Measurements from ENCODE around the gene TBP.
"Not testable (repeated sequence)": the region's sequence is repeated elsewhere in the genome, so short reads cannot be mapped to it uniquely, and the experiment has no call there.

DNA sequence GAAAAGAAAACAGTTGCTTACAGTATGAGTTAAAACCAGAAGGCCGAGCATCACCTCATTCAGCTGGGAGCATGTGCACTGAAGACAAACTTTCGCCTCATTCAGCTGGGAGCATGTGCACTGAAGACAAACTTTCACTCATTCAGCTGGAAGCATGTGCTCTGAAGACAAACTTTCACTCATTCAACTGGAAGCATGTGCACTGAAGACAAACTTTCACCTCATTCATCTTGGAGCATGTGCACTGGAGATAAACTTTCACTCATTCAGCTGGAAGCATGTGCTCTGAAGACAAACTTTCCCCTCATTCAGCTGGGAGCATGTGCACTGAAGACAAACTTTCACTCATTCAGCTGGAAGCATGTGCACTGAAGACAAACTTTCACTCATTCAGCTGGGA, 46.4 kb upstream of the TBP start:
- TF ChIP-seq ZFP30 (CRISPR knock-in tag; IDR thresholded peaks at IDR 0.05); TOX (CRISPR knock-in tag; IDR thresholded peaks at IDR 0.05; ENCODE audit: borderline replicate concordance); ARNTL (CRISPR knock-in tag; IDR thresholded peaks at IDR 0.05; ENCODE audit: borderline replicate concordance, low read depth); RARB (CRISPR knock-in tag; IDR thresholded peaks at IDR 0.05); SNAI2 (CRISPR knock-in tag; IDR thresholded peaks at IDR 0.05): not testable (repeated sequence)
- TF ChIP-seq, protein P1, sequence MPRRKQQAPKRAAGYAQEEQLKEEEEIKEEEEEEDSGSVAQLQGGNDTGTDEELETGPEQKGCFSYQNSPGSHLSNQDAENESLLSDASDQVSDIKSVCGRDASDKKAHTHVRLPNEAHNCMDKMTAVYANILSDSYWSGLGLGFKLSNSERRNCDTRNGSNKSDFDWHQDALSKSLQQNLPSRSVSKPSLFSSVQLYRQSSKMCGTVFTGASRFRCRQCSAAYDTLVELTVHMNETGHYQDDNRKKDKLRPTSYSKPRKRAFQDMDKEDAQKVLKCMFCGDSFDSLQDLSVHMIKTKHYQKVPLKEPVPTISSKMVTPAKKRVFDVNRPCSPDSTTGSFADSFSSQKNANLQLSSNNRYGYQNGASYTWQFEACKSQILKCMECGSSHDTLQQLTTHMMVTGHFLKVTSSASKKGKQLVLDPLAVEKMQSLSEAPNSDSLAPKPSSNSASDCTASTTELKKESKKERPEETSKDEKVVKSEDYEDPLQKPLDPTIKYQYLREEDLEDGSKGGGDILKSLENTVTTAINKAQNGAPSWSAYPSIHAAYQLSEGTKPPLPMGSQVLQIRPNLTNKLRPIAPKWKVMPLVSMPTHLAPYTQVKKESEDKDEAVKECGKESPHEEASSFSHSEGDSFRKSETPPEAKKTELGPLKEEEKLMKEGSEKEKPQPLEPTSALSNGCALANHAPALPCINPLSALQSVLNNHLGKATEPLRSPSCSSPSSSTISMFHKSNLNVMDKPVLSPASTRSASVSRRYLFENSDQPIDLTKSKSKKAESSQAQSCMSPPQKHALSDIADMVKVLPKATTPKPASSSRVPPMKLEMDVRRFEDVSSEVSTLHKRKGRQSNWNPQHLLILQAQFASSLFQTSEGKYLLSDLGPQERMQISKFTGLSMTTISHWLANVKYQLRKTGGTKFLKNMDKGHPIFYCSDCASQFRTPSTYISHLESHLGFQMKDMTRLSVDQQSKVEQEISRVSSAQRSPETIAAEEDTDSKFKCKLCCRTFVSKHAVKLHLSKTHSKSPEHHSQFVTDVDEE (CRISPR knock-in tag; IDR thresholded peaks at IDR 0.05) = not testable (repeated sequence)
- TF ChIP-seq, protein P2, sequence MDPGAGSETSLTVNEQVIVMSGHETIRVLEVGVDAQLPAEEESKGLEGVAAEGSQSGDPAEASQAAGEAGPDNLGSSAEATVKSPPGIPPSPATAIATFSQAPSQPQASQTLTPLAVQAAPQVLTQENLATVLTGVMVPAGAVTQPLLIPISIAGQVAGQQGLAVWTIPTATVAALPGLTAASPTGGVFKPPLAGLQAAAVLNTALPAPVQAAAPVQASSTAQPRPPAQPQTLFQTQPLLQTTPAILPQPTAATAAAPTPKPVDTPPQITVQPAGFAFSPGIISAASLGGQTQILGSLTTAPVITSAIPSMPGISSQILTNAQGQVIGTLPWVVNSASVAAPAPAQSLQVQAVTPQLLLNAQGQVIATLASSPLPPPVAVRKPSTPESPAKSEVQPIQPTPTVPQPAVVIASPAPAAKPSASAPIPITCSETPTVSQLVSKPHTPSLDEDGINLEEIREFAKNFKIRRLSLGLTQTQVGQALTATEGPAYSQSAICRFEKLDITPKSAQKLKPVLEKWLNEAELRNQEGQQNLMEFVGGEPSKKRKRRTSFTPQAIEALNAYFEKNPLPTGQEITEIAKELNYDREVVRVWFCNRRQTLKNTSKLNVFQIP (CRISPR knock-in tag; IDR thresholded peaks at IDR 0.05; ENCODE audit: borderline replicate concordance, low read depth) = not testable (repeated sequence)
- TF ChIP-seq, protein P3, sequence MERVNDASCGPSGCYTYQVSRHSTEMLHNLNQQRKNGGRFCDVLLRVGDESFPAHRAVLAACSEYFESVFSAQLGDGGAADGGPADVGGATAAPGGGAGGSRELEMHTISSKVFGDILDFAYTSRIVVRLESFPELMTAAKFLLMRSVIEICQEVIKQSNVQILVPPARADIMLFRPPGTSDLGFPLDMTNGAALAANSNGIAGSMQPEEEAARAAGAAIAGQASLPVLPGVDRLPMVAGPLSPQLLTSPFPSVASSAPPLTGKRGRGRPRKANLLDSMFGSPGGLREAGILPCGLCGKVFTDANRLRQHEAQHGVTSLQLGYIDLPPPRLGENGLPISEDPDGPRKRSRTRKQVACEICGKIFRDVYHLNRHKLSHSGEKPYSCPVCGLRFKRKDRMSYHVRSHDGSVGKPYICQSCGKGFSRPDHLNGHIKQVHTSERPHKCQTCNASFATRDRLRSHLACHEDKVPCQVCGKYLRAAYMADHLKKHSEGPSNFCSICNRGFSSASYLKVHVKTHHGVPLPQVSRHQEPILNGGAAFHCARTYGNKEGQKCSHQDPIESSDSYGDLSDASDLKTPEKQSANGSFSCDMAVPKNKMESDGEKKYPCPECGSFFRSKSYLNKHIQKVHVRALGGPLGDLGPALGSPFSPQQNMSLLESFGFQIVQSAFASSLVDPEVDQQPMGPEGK (CRISPR knock-in tag; IDR thresholded peaks at IDR 0.05; ENCODE audit: borderline replicate concordance) = not testable (repeated sequence)

Measured in SK-N-SH treated with all-trans-retinoic acid at 6 μM for 48 hours (cell line).